ENCODE data around the gene THSD7B. TPM values are rescaled to one million over a fixed set of nuclear protein-coding genes. Genes with fewer than 3 reads are reported as not detected.

Gene THSD7B
- total and polyA plus RNA-seq, 4 donors = 3.9 to 10.8 (median 4.0) TPM

DNA sequence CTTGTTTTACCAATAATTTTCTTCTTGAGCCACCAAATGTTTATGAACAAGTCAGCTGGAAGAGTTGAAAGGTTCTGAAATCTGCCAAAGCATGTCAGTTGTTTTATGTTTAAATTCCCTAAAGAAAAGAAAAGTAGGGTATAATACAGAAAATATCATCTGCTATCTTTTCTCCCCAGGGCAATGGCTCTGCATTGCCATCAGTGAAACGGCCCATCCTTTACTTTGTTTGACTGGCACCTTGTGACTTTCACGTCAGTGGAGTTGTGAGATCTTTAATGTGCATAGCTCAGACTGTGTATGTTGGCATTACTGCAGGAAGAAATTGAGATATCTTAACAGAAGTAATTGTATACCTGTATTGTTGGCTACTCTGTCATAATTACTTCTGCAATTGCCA is 239.9 kb downstream of the THSD7B start:
- Histone ChIP-seq H3K4me1 (ENCODE audit: control insufficient read depth, insufficient read depth, low read length) (no peaks in the 10 kb centered on the region), H3K27me3 (ENCODE audit: control insufficient read depth, insufficient read depth, low read length) (no peaks in the 10 kb centered on the region), H3K36me3 (ENCODE audit: control insufficient read depth, insufficient read depth, low read length) (no peaks in the 10 kb centered on the region), H3K27ac (ENCODE audit: low read depth, low read length) (no peak overlapping the region), H3K9me3 (ENCODE audit: control insufficient read depth, insufficient read depth, low read length) (no peaks in the 10 kb centered on the region), H3K4me3 (ENCODE audit: low read depth, low read length) (no peak overlapping the region)
- no peak for DNase-seq (ENCODE audit: low read depth in 4 of 6, low spot score in 6 of 6)
- 92% methylated on average over 2 of the region's 2 CpGs for WGBS (ENCODE audit: insufficient coverage)

- Histone ChIP-seq H3K4me1 (ENCODE audit: control insufficient read depth, insufficient read depth, low read length) (no peaks in the 10 kb centered on the region), H3K9me3 (ENCODE audit: control insufficient read depth, insufficient read depth, low read length) (no peaks in the 10 kb centered on the region), H3K27ac (ENCODE audit: low read depth, low read length) (no peak overlapping the region), H3K36me3 (ENCODE audit: control insufficient read depth, insufficient read depth, low read length) (no peaks in the 10 kb centered on the region), H3K27me3 (ENCODE audit: control insufficient read depth, insufficient read depth, low read length) (no peaks in the 10 kb centered on the region), H3K4me3 (ENCODE audit: low read depth, low read length) (no peak overlapping the region)
- DNase-seq (ENCODE audit: low read depth in 4 of 6, low spot score in 6 of 6) = no peak
These were observed 242.6 kb downstream of the THSD7B start for GRCh38 chr2:137007938-137008337.

- WGBS (ENCODE audit: insufficient coverage) = 100% methylated on average over 1 of the region's 2 CpGs
- Histone ChIP-seq H3K9me3 (ENCODE audit: control insufficient read depth, insufficient read depth, low read length) (no peaks in the 10 kb centered on the region), H3K27me3 (ENCODE audit: control insufficient read depth, insufficient read depth, low read length) (no peaks in the 10 kb centered on the region), H3K27ac (ENCODE audit: low read depth, low read length) (no peak overlapping the region), H3K36me3 (ENCODE audit: control insufficient read depth, insufficient read depth, low read length) (no peaks in the 10 kb centered on the region), H3K4me3 (ENCODE audit: low read depth, low read length) (no peak overlapping the region), H3K4me1 (ENCODE audit: control insufficient read depth, insufficient read depth, low read length) (no peaks in the 10 kb centered on the region)
- no peak for DNase-seq (ENCODE audit: low read depth in 4 of 6, low spot score in 6 of 6)
These were observed 244.6 kb downstream of the THSD7B start for GRCh38 chr2:137009953-137010352.

- peak in 1 of 6 donors; percentile 72 for DNase-seq (ENCODE audit: low read depth in 4 of 6, low spot score in 6 of 6)
- 67% methylated on average over 7 of the region's 11 CpGs for WGBS (ENCODE audit: insufficient coverage)
- no peak overlapping the region for H3K4me3 ChIP-seq (ENCODE audit: low read depth, low read length)
These were observed 255.3 kb downstream of the THSD7B start for GRCh38 chr2:137020452-137021196.

GRCh38 chr2:137021763-137022162 is 256.4 kb downstream of the THSD7B start:
- H3K9me3 ChIP-seq (ENCODE audit: control insufficient read depth, insufficient read depth, low read length) = no peaks in the 10 kb centered on the region
- no peaks in the 10 kb centered on the region for H3K36me3 ChIP-seq (ENCODE audit: control insufficient read depth, insufficient read depth, low read length)
- no CpG with 5 or more reads among the region's 3 CpGs for WGBS (ENCODE audit: insufficient coverage)
- H3K27me3 ChIP-seq (ENCODE audit: control insufficient read depth, insufficient read depth, low read length) = no peaks in the 10 kb centered on the region
- DNase-seq (ENCODE audit: low read depth in 4 of 6, low spot score in 6 of 6) = no peak
- H3K4me3 ChIP-seq (ENCODE audit: low read depth, low read length) = no peak overlapping the region
- H3K27ac ChIP-seq (ENCODE audit: low read depth, low read length) = no peak overlapping the region
- H3K4me1 ChIP-seq (ENCODE audit: control insufficient read depth, insufficient read depth, low read length) = peaks cover 5% of the 10 kb centered on the region

More at GRCh38 chr2:137020452-137021196, 255.3 kb downstream of the THSD7B start:
- no peak overlapping the region for H3K27ac ChIP-seq (ENCODE audit: low read depth, low read length)
- no peaks in the 10 kb centered on the region for H3K9me3 ChIP-seq (ENCODE audit: control insufficient read depth, insufficient read depth, low read length)
- no peaks in the 10 kb centered on the region for H3K36me3 ChIP-seq (ENCODE audit: control insufficient read depth, insufficient read depth, low read length)
- no peaks in the 10 kb centered on the region for H3K27me3 ChIP-seq (ENCODE audit: control insufficient read depth, insufficient read depth, low read length)
- H3K4me1 ChIP-seq (ENCODE audit: control insufficient read depth, insufficient read depth, low read length) = peaks cover 5% of the 10 kb centered on the region

- 80% methylated on average over 2 of the region's 2 CpGs for WGBS (ENCODE audit: insufficient coverage)
- DNase-seq (ENCODE audit: low read depth in 4 of 6, low spot score in 6 of 6) = no peak
- Histone ChIP-seq H3K4me1 (ENCODE audit: control insufficient read depth, insufficient read depth, low read length) (peaks cover 5% of the 10 kb centered on the region), H3K9me3 (ENCODE audit: control insufficient read depth, insufficient read depth, low read length) (no peaks in the 10 kb centered on the region), H3K27me3 (ENCODE audit: control insufficient read depth, insufficient read depth, low read length) (no peaks in the 10 kb centered on the region), H3K36me3 (ENCODE audit: control insufficient read depth, insufficient read depth, low read length) (no peaks in the 10 kb centered on the region), H3K27ac (ENCODE audit: low read depth, low read length) (no peak overlapping the region), H3K4me3 (ENCODE audit: low read depth, low read length) (no peak overlapping the region)
These were observed 257.9 kb downstream of the THSD7B start for GRCh38 chr2:137023205-137023604.

- no peaks in the 10 kb centered on the region for H3K27me3 ChIP-seq (ENCODE audit: control insufficient read depth, insufficient read depth, low read length)
- no peaks in the 10 kb centered on the region for H3K36me3 ChIP-seq (ENCODE audit: control insufficient read depth, insufficient read depth, low read length)
- no peaks in the 10 kb centered on the region for H3K4me1 ChIP-seq (ENCODE audit: control insufficient read depth, insufficient read depth, low read length)
- WGBS (ENCODE audit: insufficient coverage) = no CpG with 5 or more reads among the region's 4 CpGs
- DNase-seq (ENCODE audit: low read depth in 4 of 6, low spot score in 6 of 6) = no peak
- H3K27ac ChIP-seq (ENCODE audit: low read depth, low read length) = no peak overlapping the region
- no peaks in the 10 kb centered on the region for H3K9me3 ChIP-seq (ENCODE audit: control insufficient read depth, insufficient read depth, low read length)
- H3K4me3 ChIP-seq (ENCODE audit: low read depth, low read length) = no peak overlapping the region
These were observed 266.4 kb downstream of the THSD7B start for GRCh38 chr2:137031731-137032130.

GRCh38 chr2:137036619-137037018 is 271.3 kb downstream of the THSD7B start:
- no peak overlapping the region for H3K4me3 ChIP-seq (ENCODE audit: low read depth, low read length)
- H3K27ac ChIP-seq (ENCODE audit: low read depth, low read length) = no peak overlapping the region
- H3K4me1 ChIP-seq (ENCODE audit: control insufficient read depth, insufficient read depth, low read length) = no peaks in the 10 kb centered on the region
- no peaks in the 10 kb centered on the region for H3K27me3 ChIP-seq (ENCODE audit: control insufficient read depth, insufficient read depth, low read length)
- WGBS (ENCODE audit: insufficient coverage) = 67% methylated on average over 1 of the region's 1 CpG
- H3K9me3 ChIP-seq (ENCODE audit: control insufficient read depth, insufficient read depth, low read length) = no peaks in the 10 kb centered on the region
- no peak for DNase-seq (ENCODE audit: low read depth in 4 of 6, low spot score in 6 of 6)
- no peaks in the 10 kb centered on the region for H3K36me3 ChIP-seq (ENCODE audit: control insufficient read depth, insufficient read depth, low read length)

GRCh38 chr2:137039482-137040152 is 274.3 kb downstream of the THSD7B start:
- no peak overlapping the region for H3K27ac ChIP-seq (ENCODE audit: low read depth, low read length)
- WGBS (ENCODE audit: insufficient coverage) = no CpG with 5 or more reads among the region's 2 CpGs
- H3K4me3 ChIP-seq (ENCODE audit: low read depth, low read length) = no peak overlapping the region
- peak in 1 of 6 donors; percentile 39 for DNase-seq (ENCODE audit: low read depth in 4 of 6, low spot score in 6 of 6)
- no peaks in the 10 kb centered on the region for H3K9me3 ChIP-seq (ENCODE audit: control insufficient read depth, insufficient read depth, low read length)
- H3K36me3 ChIP-seq (ENCODE audit: control insufficient read depth, insufficient read depth, low read length) = no peaks in the 10 kb centered on the region
- H3K27me3 ChIP-seq (ENCODE audit: control insufficient read depth, insufficient read depth, low read length) = no peaks in the 10 kb centered on the region
- H3K4me1 ChIP-seq (ENCODE audit: control insufficient read depth, insufficient read depth, low read length) = no peaks in the 10 kb centered on the region

- no peaks in the 10 kb centered on the region for H3K36me3 ChIP-seq (ENCODE audit: control insufficient read depth, insufficient read depth, low read length)
- no peaks in the 10 kb centered on the region for H3K27me3 ChIP-seq (ENCODE audit: control insufficient read depth, insufficient read depth, low read length)
- 95% methylated on average over 5 of the region's 5 CpGs for WGBS (ENCODE audit: insufficient coverage)
- no peaks in the 10 kb centered on the region for H3K9me3 ChIP-seq (ENCODE audit: control insufficient read depth, insufficient read depth, low read length)
- no peak overlapping the region for H3K4me3 ChIP-seq (ENCODE audit: low read depth, low read length)
- no peak for DNase-seq (ENCODE audit: low read depth in 4 of 6, low spot score in 6 of 6)
- no peak overlapping the region for H3K27ac ChIP-seq (ENCODE audit: low read depth, low read length)
- H3K4me1 ChIP-seq (ENCODE audit: control insufficient read depth, insufficient read depth, low read length) = no peaks in the 10 kb centered on the region
These were observed 282.0 kb downstream of the THSD7B start for GRCh38 chr2:137047369-137047768.

All from spinal cord (tissue), 10 donors.